Measurements from ENCODE around the gene YTHDF1.
"Not testable (repeated sequence)": the region's sequence is repeated elsewhere in the genome, so short reads cannot be mapped to it uniquely, and the experiment has no call there.

YTHDF1 gene

GRCh38 chr20:63163596-63164483 is 52.1 kb downstream of the YTHDF1 start:
- no peak for ATAC-seq (replicated peaks; ENCODE audit: extremely low read depth, poor library complexity, severe bottlenecking)
- no peak overlapping the region for H3K27ac Mint-ChIP-seq (ENCODE audit: low read depth)
- H3K27me3 Mint-ChIP-seq = peaks cover 20% of the 10 kb centered on the region
- no peaks in the 10 kb centered on the region for H3K9me3 Mint-ChIP-seq
- no peaks in the 10 kb centered on the region for H3K4me1 Mint-ChIP-seq
- DNase-seq (ENCODE audit: low spot score in 2 of 2) = no peak
- H3K36me3 Mint-ChIP-seq (ENCODE audit: insufficient read depth) = peaks cover 2% of the 10 kb centered on the region
- no peak overlapping the region for H3K4me3 Mint-ChIP-seq

- no peaks in the 10 kb centered on the region for H3K4me1 Mint-ChIP-seq
- H3K27me3 Mint-ChIP-seq = peaks cover 27% of the 10 kb centered on the region
- H3K27ac Mint-ChIP-seq (ENCODE audit: low read depth) = no peak overlapping the region
- H3K9me3 Mint-ChIP-seq = no peaks in the 10 kb centered on the region
- ATAC-seq (replicated peaks; ENCODE audit: extremely low read depth, poor library complexity, severe bottlenecking) = no peak
- H3K4me3 Mint-ChIP-seq = no peak overlapping the region
- H3K36me3 Mint-ChIP-seq (ENCODE audit: insufficient read depth) = peaks cover 2% of the 10 kb centered on the region
- DNase-seq (ENCODE audit: low spot score in 2 of 2) = no peak
Measured at GRCh38 chr20:63163171-63163570, 52.8 kb downstream of the YTHDF1 start.

- H3K27me3 Mint-ChIP-seq = peaks cover 28% of the 10 kb centered on the region
- H3K4me1 Mint-ChIP-seq = no peaks in the 10 kb centered on the region
- DNase-seq (ENCODE audit: low spot score in 2 of 2) = no peak
- H3K27ac Mint-ChIP-seq (ENCODE audit: low read depth) = no peak overlapping the region
- H3K4me3 Mint-ChIP-seq = no peak overlapping the region
- H3K36me3 Mint-ChIP-seq (ENCODE audit: insufficient read depth) = peaks cover 2% of the 10 kb centered on the region
- H3K9me3 Mint-ChIP-seq = no peaks in the 10 kb centered on the region
- no peak for ATAC-seq (replicated peaks; ENCODE audit: extremely low read depth, poor library complexity, severe bottlenecking)
Measured at GRCh38 chr20:63162206-63162795, 53.6 kb downstream of the YTHDF1 start.

- H3K27me3 Mint-ChIP-seq = peaks cover 33% of the 10 kb centered on the region
- no peaks in the 10 kb centered on the region for H3K9me3 Mint-ChIP-seq
- DNase-seq (ENCODE audit: low spot score in 2 of 2) = no peak
- no peak overlapping the region for H3K27ac Mint-ChIP-seq (ENCODE audit: low read depth)
- H3K36me3 Mint-ChIP-seq (ENCODE audit: insufficient read depth) = peaks cover 2% of the 10 kb centered on the region
- no peaks in the 10 kb centered on the region for H3K4me1 Mint-ChIP-seq
- ATAC-seq (replicated peaks; ENCODE audit: extremely low read depth, poor library complexity, severe bottlenecking) = no peak
- no peak overlapping the region for H3K4me3 Mint-ChIP-seq
Measured at GRCh38 chr20:63161176-63161651, 54.7 kb downstream of the YTHDF1 start.

- peaks cover 38% of the 10 kb centered on the region for H3K27me3 Mint-ChIP-seq
- H3K27ac Mint-ChIP-seq (ENCODE audit: low read depth) = no peak overlapping the region
Measured at GRCh38 chr20:63160641-63161175, 55.2 kb downstream of the YTHDF1 start.

GRCh38 chr20:63159826-63160640 is 55.9 kb downstream of the YTHDF1 start:
- DNase-seq (ENCODE audit: low spot score in 2 of 2) = no peak
- Mint-ChIP-seq H3K4me1 (no peaks in the 10 kb centered on the region), H3K4me3 (no peak overlapping the region)

More at GRCh38 chr20:63160641-63161175, 55.2 kb downstream of the YTHDF1 start:
- ATAC-seq (replicated peaks; ENCODE audit: extremely low read depth, poor library complexity, severe bottlenecking) (no peak), DNase-seq (ENCODE audit: low spot score in 2 of 2) (no peak)
- Mint-ChIP-seq H3K36me3 (ENCODE audit: insufficient read depth) (peaks cover 2% of the 10 kb centered on the region), H3K4me1 (no peaks in the 10 kb centered on the region), H3K4me3 (no peak overlapping the region), H3K9me3 (no peaks in the 10 kb centered on the region)

GRCh38 chr20:63159251-63159650 is 56.7 kb downstream of the YTHDF1 start:
- H3K27ac Mint-ChIP-seq (ENCODE audit: low read depth); DNase-seq (ENCODE audit: low spot score in 2 of 2); H3K4me1 Mint-ChIP-seq; H3K4me3 Mint-ChIP-seq; ATAC-seq (replicated peaks; ENCODE audit: extremely low read depth, poor library complexity, severe bottlenecking); H3K36me3 Mint-ChIP-seq (ENCODE audit: insufficient read depth); H3K9me3 Mint-ChIP-seq: not testable (repeated sequence)
- peaks cover 47% of the 10 kb centered on the region for H3K27me3 Mint-ChIP-seq

More at GRCh38 chr20:63159826-63160640, 55.9 kb downstream of the YTHDF1 start:
- ATAC-seq (replicated peaks; ENCODE audit: extremely low read depth, poor library complexity, severe bottlenecking) = no peak
- Mint-ChIP-seq H3K27ac (ENCODE audit: low read depth) (no peak overlapping the region), H3K9me3 (no peaks in the 10 kb centered on the region), H3K36me3 (ENCODE audit: insufficient read depth) (peaks cover 2% of the 10 kb centered on the region), H3K27me3 (peaks cover 44% of the 10 kb centered on the region)

- Mint-ChIP-seq H3K4me1 (no peaks in the 10 kb centered on the region), H3K9me3 (no peaks in the 10 kb centered on the region), H3K27me3 (peaks cover 50% of the 10 kb centered on the region), H3K4me3 (no peak overlapping the region), H3K36me3 (ENCODE audit: insufficient read depth) (no peaks in the 10 kb centered on the region), H3K27ac (ENCODE audit: low read depth) (no peak overlapping the region)
- no peak for DNase-seq (ENCODE audit: low spot score in 2 of 2)
- ATAC-seq (replicated peaks; ENCODE audit: extremely low read depth, poor library complexity, severe bottlenecking) = no peak
Measured at GRCh38 chr20:63158845-63159244, 57.1 kb downstream of the YTHDF1 start.

- Mint-ChIP-seq H3K27me3 (peaks cover 55% of the 10 kb centered on the region), H3K9me3 (no peaks in the 10 kb centered on the region), H3K4me3 (no peak overlapping the region), H3K36me3 (ENCODE audit: insufficient read depth) (no peaks in the 10 kb centered on the region), H3K27ac (ENCODE audit: low read depth) (no peak overlapping the region), H3K4me1 (no peaks in the 10 kb centered on the region)
- DNase-seq (ENCODE audit: low spot score in 2 of 2) = no peak
- ATAC-seq (replicated peaks; ENCODE audit: extremely low read depth, poor library complexity, severe bottlenecking) = no peak
Measured at GRCh38 chr20:63158352-63158751, 57.6 kb downstream of the YTHDF1 start.

GRCh38 chr20:63157431-63157830 is 58.5 kb downstream of the YTHDF1 start:
- not testable (repeated sequence) for H3K27ac Mint-ChIP-seq (ENCODE audit: low read depth); ATAC-seq (replicated peaks; ENCODE audit: extremely low read depth, poor library complexity, severe bottlenecking); DNase-seq (ENCODE audit: low spot score in 2 of 2); H3K4me3 Mint-ChIP-seq; H3K9me3 Mint-ChIP-seq; H3K36me3 Mint-ChIP-seq (ENCODE audit: insufficient read depth); H3K4me1 Mint-ChIP-seq
- peaks cover 58% of the 10 kb centered on the region for H3K27me3 Mint-ChIP-seq

- Mint-ChIP-seq H3K9me3 (no peaks in the 10 kb centered on the region), H3K4me3 (no peak overlapping the region), H3K27me3 (peaks cover 49% of the 10 kb centered on the region), H3K4me1 (no peaks in the 10 kb centered on the region), H3K27ac (ENCODE audit: low read depth) (peak overlapping the region; percentile 46), H3K36me3 (ENCODE audit: insufficient read depth) (no peaks in the 10 kb centered on the region)
- ATAC-seq (replicated peaks; ENCODE audit: extremely low read depth, poor library complexity, severe bottlenecking) = no peak
- DNase-seq (ENCODE audit: low spot score in 2 of 2) = no peak
Measured at GRCh38 chr20:63156221-63156671, 59.7 kb downstream of the YTHDF1 start.
